Heart left ventricle (tissue), 13 donors: ENCODE measurements around the gene RFX4.

Source experiments
- CTCF ChIP-seq, 12 donors: fragments of 200-600 bp; sonication (generic) in 4 of 12; IDR thresholded peaks; one replicate each; pipeline versions ENCODE4 v1.5.0 to v1.8.0; 2018 to 2022; ENCODE audit warnings: antibody characterized with exemption in 12 of 12, mild to moderate bottlenecking in 5 of 12
- POLR2A ChIP-seq, 2 donors: fragments of 450-650 bp; IDR thresholded peaks; one replicate each; pipeline ENCODE4 v1.6.1; 2017; ENCODE audit warnings: antibody characterized with exemption in 2 of 2, mild to moderate bottlenecking in 2 of 2, moderate library complexity in 2 of 2
- donor health status: ischemic (EF 13 %, LVEDD 7.1; RV severe dilation, severe dysfunction).
- donor health status: DM: no; HTN: yes; CAD: no.
- donor health status: DM: no; HTN: no; CAD: no.
- donor health status: ischemic (EF 25% LVEDD 6.9; RV normal size, moderate dysfunction).
- donor health status: ischemic (EF 25% LVEDD 5.7; RV mildly dilated, moderate dysfunction).
- donor health status: ischemic (EF 35%, LVEDD 5.7; RV mildly dilated, moderate dysfunction).
- donor health status: nonischemic (EF 11% LVEDD 7.7; RV severe dilation, severe dysfunction).
- donor health status: DM: yes; HTN: yes; CAD: no.
- donor health status: PGD.
- donor health status: ischemic (EF 29% LVEDD 5.4; RV normal size, mild dysfunction).
- donor health status: nonischemic (EF 23%, LVEDD 6.1; RV moderate dilation, normal function).

- TF ChIP-seq CTCF (IDR thresholded peaks at IDR 0.05) (no peak), POLR2A (IDR thresholded peaks at IDR 0.05) (no peak)
These were observed 16.5 kb downstream of the RFX4 start for GRCh38 chr12:106599302-106599701.
